HG02623 (cell line): ENCODE data around the gene JAK3.
"Not testable (repeated sequence)": the region's sequence is repeated elsewhere in the genome, so short reads cannot be mapped to it uniquely, and the experiment has no call there.

Source experiments
- ATAC-seq: cut with Tn5 transposase; IDR thresholded peaks from one replicate; pipeline ENCODE4 v1.9.1; 2021; ENCODE audit warnings: moderate library complexity; ENCODE audit not compliant: unreplicated experiment

Gene JAK3

GRCh38 chr19:17847538-17848366 is at the start of gene JAK3:
Gene JAK3, minus strand, starts transcription at chr19:17847982. Its CDS starts 3,565 bp downstream, at chr19:17844417.
- ATAC-seq, result no peak

DNA sequence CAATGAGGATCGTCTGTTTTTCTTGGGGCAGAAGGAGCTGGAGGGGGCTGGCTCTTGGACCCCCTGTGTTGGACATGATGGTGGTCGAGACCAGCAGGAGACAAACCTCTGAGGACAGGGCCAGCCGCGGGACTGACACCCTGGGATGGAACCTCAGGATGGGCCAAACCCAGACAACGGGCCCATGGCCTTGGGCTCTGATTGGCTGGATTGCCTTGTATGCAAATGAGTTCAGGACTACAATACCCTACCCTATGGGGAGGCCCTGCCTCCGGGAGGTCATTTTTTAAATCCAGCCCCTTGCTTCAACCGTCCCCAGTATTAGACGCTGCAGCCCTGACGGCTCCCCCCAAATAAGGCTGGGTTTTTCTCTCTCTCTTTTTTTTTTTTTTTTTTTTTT is 46.0 kb upstream of the JAK3 start:
- ATAC-seq, result no peak

- no peak for ATAC-seq
Measured at GRCh38 chr19:17889609-17890214, 41.9 kb upstream of the JAK3 start.

DNA sequence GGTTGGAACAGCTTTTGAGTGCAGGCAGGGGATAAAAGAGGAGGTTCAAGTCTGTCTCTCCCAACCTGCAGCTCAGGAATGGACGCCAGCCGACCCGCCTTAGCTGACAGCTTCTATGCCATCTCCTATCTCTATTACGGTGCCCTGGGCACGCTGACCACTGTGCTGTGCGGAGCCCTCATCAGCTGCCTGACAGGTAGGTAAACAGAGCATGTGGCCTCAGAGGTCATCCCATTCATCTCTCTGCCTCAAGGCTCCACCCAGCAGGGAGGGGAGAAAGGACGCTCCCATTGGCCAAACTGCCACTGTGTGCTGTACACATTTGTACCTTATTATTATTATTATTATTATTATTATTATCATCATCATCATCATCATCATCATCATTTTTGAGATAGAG is 40.5 kb upstream of the JAK3 start:
- ATAC-seq, result no peak

GRCh38 chr19:17887221-17887620 is 39.4 kb upstream of the JAK3 start:
- ATAC-seq, result not testable (repeated sequence)

- ATAC-seq, result no peak
Measured at GRCh38 chr19:17886515-17886914, 38.7 kb upstream of the JAK3 start.

- no peak for ATAC-seq
Measured at GRCh38 chr19:17883627-17884410, 36.0 kb upstream of the JAK3 start.

DNA sequence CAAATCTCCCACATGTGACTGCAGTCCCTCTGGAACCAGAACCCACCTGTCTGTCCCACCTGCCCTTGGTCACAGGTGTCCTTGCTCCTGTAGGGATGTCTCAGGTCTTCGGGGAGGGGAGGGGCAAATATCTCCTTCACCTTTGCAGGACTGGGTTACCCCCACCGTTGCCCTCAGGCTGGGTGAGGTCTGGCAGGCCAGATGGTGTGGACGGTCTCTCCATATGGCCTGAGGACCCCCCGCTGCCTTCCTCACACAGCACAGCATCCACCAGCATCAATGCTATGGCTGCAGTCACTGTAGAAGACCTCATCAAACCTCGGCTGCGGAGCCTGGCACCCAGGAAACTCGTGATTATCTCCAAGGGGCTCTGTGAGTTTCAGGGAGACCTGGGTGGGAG is 33.9 kb upstream of the JAK3 start:
- no peak for ATAC-seq

DNA sequence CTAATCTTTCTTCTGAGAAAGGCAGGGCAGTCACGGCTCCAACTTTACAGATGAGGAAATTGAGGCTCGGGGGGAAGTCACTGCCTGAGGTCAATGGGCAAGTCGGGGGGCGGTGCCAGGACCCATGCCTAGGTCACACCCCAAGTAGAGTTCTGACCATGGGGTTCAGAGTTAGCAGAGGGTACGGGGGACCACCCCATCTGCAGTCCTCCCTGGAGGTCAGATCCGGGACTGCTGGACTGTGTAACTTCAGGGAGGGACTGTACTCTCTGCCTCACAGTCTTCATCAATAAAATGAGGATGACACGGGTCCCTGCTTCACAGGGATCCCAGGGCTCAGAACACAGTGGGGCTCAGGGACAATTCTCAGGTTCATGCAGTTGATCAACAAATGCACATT is 31.7 kb upstream of the JAK3 start:
- ATAC-seq, result no peak

GRCh38 chr19:17877696-17878095 is 29.9 kb upstream of the JAK3 start:
- no peak for ATAC-seq

DNA sequence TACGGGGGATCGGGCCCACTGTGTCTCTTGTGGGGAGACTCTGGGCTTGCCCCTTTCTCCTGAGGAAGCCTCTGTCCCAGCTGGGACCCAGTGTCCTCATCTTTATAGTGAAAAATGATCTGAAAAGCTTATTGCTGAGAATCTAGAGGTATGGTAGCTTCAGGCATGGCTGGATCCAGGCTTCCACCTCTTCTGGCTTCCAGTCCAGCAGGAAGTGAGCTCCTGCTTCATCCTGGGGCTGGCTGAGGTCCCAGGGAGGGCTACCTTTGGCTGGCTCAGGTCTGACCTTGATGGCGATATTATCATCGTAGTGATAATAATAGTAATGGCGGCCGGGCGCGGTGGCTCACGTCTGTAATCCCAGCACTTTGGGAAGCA is 27.0 kb upstream of the JAK3 start:
- ATAC-seq, result no peak

DNA sequence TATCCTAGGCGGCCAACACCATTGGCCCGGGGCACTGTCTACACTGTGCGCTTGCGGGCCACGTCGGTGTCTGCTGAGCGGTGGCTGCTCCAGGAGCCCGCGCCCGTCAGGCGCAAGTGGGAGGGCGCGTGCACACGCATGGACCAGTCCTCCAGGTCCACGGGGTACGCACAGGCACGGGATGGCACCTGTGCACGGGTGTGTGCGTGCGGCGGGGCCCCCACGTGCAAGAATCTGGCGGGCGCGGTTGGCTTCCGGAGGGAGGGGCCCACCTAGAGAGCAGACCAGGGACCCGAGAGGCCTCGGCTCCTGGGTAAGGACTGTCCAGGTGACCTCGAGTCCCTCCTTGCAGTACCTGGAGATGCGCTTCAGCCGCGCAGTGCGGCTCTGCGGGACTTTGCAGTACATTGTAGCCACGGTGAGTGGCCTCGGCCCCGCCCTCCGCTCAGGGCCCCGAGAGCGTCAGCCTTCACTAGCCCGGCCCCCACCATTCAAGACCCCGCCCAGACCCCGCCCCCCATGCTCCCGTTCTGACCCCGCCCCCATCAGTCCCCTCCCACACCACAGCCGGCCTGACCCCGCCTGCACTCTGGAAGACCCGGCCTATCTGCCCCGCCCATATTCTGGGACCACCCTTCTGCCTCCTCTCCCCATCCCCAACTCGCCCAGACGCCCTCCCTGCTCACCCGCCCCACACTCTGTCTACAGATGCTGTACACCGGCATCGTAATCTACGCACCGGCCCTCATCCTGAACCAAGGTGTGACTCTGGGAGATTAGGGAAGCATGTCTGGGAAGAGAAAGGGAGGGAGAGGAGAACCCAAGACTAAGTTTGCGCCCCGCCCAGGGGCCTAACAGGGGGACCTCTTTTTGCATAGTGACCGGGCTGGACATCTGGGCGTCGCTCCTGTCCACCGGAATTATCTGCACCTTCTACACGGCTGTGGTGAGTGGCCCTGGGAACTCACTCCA is 26.3 kb upstream of the JAK3 start:
- ATAC-seq, result no peak

- ATAC-seq, result no peak
Measured at GRCh38 chr19:17872251-17873001, 24.6 kb upstream of the JAK3 start.

GRCh38 chr19:17871878-17872250 is 24.1 kb upstream of the JAK3 start, which contains the start of gene SLC5A5:
Gene SLC5A5, plus strand, starts transcription at chr19:17871945. Its CDS starts 375 bp downstream, at chr19:17872320.
- ATAC-seq, result no peak

- ATAC-seq, result no peak
Measured at GRCh38 chr19:17871032-17871877, 23.5 kb upstream of the JAK3 start.

- no peak for ATAC-seq
Measured at GRCh38 chr19:17869114-17869608, 21.4 kb upstream of the JAK3 start.

DNA sequence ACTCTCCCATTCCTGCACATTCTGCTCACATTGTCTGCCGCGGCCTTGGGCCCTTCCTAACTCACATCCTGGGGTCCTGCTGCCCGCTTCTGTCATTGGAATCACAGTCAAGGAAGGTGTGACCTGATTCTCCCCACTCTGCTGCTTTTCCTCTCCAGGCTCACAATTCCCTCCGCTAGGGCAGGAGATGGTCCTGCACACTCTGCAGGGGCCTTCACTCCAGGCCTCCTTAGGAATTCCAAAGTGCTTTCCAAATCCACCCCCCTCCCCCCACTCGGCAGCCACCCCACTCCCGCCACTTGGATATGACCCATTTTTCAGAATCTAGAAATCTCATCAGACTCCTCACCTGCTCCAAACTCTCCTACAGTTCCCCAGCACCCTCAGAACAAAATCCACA is 20.9 kb upstream of the JAK3 start:
- no peak for ATAC-seq

GRCh38 chr19:17866964-17867486 is 19.2 kb upstream of the JAK3 start:
- ATAC-seq, result no peak
